Raji (cell line): ENCODE results near the gene FHAD1.

Experiments
- POLR2A ChIP-seq: IDR thresholded peaks from 2 replicates; pipeline ENCODE4 v1.6.1; 2011; ENCODE audit warnings: low read depth, low read length, control low read depth; ENCODE audit not compliant: insufficient read depth

The FHAD1 gene

GRCh38 chr1:15346346-15347030, 99.5 kb downstream of the FHAD1 start:
- TF ChIP-seq POLR2A = no peak

GRCh38 chr1:15347182-15347581, 100.2 kb downstream of the FHAD1 start:
- TF ChIP-seq POLR2A = no peak

GRCh38 chr1:15348648-15349047, 101.6 kb downstream of the FHAD1 start:
- TF ChIP-seq POLR2A = no peak

- no peak for TF ChIP-seq POLR2A
These were observed 102.1 kb downstream of the FHAD1 start for GRCh38 chr1:15349133-15349532.

DNA sequence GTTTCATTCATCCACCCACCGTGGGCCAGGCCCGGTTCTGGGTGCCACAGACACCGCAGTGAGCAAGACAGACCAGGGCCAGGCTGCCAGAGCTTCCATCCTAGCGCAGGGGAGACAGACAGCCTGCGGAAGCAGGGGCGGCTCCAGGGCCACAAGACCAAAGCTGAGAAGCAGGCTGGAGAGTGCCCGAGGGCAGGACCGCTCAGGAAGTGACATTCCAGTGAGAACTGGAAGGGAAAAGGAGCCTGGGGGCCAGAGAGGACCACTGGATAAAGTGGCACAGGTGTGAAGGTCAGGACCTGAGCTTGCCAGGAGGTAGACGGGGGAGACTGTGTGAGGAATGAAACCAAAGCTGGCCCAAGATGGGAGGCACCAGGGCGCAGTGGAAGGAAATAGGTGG, 103.1 kb downstream of the FHAD1 start:
- no peak for TF ChIP-seq POLR2A

GRCh38 chr1:15350551-15351200, 103.7 kb downstream of the FHAD1 start:
- no peak for TF ChIP-seq POLR2A

DNA sequence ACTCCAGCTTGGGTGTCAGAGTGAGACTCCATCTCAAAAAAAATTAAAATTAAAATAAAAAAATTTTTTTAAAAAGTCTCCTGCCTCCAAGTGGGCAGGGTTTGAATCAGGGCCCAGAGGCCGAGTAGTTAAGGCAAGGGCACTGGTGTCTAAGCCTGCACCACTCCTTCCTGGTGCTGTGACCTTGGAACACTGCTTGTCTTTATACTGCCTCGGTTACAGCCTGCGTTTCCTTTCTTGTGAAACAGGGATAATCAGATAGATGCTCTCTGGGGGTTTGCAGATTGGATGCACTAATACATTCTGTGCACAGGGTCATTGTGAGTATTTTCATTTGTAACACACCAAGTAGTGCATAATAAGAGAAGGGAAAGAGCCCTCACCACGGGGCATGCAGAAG, 104.3 kb downstream of the FHAD1 start:
- no peak for TF ChIP-seq POLR2A

DNA sequence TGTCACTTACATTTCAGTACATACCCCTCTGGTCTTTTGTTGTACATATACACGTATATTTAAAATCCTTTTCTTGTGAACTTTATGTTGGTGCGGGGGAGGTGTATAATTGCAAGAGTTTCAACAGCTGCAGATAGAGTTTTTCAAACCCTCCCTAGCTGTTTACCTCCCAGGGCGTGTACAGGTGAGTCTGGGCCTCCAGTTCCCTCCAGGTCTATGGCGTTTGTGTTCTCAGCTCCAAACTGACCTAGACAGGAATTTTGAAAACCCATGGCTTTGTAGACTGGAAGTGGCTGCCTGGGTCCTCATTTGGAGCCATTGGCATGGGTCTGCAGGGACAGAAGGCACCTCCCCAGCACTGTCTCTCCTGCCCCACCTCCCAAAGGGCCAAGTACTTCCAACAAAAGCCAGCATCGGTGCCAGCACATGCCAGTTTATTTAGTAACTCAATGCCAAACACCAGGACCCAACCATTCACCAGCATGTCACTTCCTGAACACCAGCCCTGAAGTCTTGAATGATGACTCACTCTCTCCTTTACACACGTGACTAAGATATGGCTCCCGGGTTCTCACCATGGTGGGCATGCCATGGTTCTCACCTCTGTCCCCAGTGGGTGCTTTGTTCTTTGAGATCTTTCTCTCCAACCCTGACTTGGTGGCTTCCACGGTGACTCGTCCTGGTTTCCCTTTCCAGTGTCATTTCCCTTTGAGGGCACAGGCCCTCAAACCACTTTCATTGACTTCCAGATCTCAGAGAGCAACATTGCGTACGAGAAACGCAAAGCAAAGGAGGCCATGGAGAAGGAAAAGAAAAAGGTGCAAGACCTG, 105.3 kb downstream of the FHAD1 start:
- no peak for TF ChIP-seq POLR2A

DNA sequence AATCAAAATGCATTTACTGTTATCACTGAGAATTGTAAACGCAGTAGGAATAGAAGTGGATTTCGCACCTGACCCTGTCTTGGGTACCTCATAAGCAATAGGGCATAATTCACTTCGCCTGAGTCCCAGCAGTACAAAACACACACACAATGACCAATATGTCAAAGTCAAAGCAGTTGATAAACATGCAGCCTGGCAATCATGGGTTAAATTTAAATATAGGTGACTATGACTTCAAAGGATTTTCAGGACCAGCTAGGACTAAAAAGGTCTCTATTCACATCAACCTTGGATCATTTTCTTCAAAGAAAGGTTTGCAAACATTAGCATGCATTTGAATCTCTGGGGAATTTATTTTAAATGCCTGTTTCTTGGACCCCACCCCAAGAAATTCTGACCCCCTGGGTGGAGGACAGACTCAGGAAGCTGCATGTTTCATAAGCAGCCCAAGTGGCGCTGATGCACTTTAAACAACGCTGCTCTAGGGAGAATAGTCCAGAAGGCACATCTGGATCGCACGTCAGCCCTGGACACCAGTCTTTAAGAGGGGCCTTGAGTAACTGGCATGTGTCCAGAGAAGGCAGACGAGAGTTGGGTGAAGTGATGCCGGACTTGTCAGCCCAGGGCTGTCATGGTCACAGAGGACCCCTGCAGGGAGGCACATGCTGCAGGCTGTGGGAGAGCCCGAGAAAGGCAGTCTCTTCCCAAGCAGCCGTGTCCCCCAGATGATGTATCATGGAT, 107.0 kb downstream of the FHAD1 start:
- no peak for TF ChIP-seq POLR2A

GRCh38 chr1:15354580-15354965, 107.5 kb downstream of the FHAD1 start:
- no peak for TF ChIP-seq POLR2A

DNA sequence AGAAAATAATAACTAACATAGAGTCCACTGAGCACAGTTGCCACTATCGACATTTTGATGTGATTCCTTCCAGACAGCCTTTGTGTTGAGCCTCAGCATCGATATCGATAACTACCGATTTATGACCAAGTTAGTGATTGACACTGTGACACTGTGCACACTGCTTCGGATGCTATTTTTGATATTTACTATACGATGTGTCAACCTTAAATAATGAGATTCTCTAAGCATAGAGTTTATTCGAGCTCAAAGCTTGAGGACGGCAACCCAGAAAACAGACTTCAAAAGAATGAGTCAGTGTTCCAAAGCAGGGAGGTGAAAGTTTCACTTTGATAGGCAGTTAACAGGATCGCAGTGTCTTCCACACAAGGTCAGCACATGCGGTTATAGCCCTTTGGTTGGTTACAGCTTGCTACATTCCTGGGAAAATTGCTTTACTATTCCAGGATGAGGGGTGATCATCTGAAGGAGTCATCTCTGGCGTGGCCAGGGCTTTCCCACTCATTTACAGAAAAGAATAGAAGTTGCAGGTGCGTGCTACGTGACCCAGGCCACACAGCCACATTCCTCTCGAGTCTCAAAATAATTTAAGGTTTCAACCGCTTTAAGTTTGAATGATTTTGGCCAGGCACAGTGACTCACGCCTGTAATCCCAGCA, 109.1 kb downstream of the FHAD1 start:
- no peak for TF ChIP-seq POLR2A

DNA sequence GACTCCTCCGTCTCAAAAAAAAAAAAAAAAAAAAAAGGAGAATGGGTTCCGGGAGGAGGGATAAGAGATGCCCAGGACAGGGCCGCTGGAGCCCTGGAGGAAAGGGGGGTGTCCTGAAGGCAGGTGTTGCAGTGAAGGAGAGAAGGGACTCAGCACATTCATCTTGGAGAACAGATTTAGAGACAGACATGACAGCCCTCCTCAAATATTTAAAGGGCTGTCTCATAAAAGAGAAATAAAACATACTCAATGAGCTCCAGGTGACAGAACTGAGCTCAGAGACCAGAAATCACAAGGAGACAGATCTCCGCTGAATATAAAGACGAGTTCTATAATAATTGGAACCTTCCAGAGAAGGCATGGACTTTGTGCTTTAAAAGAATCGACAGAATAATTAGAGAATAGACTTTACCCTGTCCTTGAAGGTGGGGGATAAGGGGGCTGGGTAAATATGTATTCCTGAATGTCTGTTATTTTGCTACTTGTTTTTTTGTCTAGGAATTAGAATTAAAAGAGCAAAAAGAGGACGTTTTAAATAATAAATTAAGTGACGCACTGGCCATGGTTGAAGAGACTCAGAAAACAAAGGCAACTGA, 110.7 kb downstream of the FHAD1 start:
- no peak for TF ChIP-seq POLR2A

GRCh38 chr1:15358565-15359133, 111.6 kb downstream of the FHAD1 start:
- TF ChIP-seq POLR2A = no peak

GRCh38 chr1:15360700-15361099, 113.7 kb downstream of the FHAD1 start:
- TF ChIP-seq POLR2A = no peak
